GM21360 (cell line): ENCODE results near the gene USB1.
"Not testable (repeated sequence)": the region's sequence is repeated elsewhere in the genome, so short reads cannot be mapped to it uniquely, and the experiment has no call there.

Experiments
- ATAC-seq: cut with Tn5 transposase; IDR thresholded peaks from one replicate; pipeline ENCODE4 v1.9.1; 2021; ENCODE audit warnings: mild to moderate bottlenecking, moderate library complexity; ENCODE audit not compliant: unreplicated experiment

Gene USB1

GRCh38 chr16:57993897-57994296 is 7.3 kb upstream of the USB1 start:
- no peak for ATAC-seq

DNA sequence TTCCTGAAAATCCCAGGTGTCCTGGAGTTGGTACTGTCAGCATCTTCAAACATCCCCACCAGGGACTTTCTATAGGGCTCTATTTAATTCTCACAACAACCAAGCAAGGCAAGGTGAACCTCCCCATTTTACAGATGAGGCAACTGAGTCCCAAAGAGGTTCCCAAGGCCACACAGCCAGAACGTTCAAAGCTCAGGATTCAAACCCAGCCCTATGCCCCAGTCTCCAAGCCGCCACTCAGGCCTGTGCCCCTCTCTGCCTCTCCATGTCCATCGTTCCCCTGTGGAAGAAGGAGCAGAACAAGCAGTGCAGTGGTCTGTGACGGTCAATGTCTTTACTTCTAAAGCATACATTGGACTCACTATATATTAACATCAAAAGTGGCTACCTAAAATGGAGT is 6.8 kb upstream of the USB1 start:
- ATAC-seq = no peak

DNA sequence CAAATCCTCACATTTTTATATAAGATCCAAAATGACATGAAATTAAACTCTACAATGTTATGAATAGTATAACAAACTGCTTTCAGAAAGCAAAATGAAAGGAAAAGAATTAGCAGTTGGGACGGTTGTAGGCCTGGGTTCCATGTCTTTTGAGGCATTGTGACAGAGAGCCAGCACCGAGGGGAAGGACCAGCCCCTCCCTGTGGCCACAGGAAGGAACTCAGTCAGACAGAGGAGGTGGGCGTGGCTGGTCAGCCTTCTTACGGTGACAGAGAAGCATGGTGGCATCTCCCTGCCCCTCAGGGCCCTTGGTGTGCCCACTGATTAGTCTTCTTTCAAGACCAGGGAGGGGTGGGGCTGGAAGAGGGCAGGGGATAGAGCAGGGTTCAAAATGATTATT is 6.4 kb upstream of the USB1 start:
- ATAC-seq = peak; percentile 53

- ATAC-seq = no peak
These were observed 5.3 kb upstream of the USB1 start for GRCh38 chr16:57995721-57996405.

- ATAC-seq = no peak
These were observed 4.6 kb upstream of the USB1 start for GRCh38 chr16:57996406-57997175.

DNA sequence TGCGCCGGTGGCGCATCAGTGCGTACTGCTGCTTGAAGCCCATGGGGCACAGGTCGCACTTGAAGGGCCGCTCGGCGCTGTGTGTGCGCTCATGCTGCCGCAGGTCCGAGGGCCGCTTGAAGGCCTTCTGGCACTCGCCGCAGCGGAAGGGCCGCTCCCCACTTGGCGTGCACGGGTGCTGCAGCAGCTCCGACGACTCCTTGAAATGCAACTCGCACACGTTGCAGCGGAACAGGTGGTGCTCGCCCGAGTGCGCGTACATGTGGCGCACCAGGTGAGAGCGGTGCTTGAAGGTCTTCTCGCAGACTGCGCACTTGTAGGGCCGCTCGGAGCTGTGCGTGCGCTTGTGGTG is 4.1 kb upstream of the USB1 start:
- ATAC-seq = no peak

- no peak for ATAC-seq
These were observed 3.5 kb upstream of the USB1 start for GRCh38 chr16:57997528-57998265.

GRCh38 chr16:57998486-57998885 is 2.7 kb upstream of the USB1 start:
- no peak for ATAC-seq

GRCh38 chr16:57998992-57999365 is 2.2 kb upstream of the USB1 start:
- ATAC-seq = no peak

DNA sequence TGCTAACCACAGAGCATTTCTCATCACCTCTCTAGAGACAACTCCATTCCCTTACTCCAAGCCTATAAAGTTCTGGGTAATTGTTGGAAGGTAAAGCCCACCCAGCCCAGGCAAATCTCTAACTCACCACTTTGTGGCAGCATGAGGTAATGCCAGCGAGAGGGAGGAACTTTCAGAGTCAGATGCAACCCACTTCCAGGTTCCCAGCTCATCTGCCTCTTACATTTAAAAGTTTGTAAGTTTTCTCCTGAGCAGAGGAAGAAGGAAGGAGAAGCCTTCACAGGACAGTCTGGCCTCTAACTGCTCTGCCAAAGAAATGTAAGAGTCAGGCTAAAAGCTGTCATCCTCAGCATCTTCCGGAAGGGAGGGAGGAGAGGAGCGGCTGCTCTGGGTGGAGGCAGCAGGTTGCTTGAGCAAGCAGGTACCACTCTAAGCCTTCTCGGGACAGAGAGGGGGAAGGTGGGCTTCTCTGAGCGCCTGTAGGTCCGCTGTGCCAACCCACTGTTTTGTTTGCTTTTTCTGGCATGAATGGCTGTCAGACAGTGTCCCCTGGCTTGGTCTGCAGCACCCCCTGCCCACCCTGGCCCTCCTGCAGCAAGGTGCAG is 1.7 kb upstream of the USB1 start:
- no peak for ATAC-seq

DNA sequence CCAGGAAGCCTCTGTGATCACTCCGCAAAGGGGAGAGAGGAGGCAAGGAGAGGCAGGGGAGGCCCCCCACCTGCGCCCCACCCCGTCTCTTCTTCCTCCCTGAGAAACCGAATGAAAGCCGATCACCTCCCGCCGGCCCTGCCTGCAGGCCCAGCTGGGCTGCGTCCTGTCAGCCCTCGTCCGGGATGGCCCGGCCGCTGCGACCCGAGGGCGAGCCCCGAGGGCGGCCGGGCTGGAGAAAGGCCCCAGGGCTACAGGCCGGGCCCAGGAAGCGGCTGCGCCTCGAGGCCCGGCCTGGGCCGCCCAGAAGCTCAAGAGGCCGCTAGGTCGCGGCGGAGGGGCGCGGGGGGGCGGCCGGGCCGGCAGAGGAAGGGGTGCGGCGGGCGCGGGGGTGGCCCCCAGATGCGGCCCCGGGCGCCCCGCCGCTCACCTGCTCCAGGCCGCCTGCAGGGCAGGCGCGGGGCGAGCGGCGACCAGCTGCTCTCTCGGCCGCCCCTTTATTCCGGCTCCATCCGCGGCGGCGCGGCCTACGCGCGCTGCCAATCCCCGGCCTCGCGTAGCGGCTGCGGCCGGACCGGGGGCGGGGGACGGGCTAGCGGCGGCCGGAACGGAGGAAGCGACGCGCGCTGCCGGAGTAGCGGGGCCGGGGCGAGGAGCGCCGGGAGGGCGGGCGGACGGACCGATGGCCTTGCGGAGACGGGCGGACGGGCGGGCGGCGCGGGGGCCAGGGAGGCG is 1.1 kb upstream of the USB1 start, which contains the start of gene ZNF319:
ZNF319 (minus strand) TSS at position 702 of the 735 bp plus-strand sequence. CDS start 2,407 bp downstream, outside the sequence.
- peak; percentile 10 for ATAC-seq

DNA sequence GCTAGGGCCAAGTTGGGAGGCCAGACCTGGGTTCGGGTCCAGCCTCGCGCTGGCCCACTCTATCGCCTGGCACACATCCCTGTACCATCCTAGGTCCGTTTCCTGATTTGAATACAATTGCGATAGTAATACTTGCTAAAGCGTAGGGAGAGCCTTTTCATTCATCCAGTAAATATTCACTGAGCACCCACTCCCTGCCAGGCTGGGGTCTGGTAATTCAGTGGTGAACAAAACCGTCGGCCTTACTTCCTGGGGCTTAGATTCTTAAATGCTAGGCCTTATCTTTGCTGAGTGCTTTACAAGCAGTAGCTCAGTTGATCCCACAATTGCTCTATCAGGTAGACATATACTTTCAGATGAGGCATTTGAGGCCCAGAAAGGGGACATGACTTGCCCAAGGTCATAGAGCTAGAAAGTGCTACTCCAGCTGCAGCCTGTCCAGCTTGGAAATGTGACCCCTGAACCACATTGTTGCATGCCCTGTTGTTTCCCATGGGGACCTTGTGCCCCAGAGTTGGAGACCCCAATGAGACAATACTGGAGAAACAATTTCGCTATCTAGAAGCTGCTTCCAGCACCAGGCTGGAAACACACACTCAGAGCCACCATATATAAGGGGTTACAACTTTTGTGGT is 691 bp downstream of the USB1 start:
- no peak for ATAC-seq

GRCh38 chr16:58002416-58002800 is 1.2 kb downstream of the USB1 start:
- no peak for ATAC-seq

- no peak for ATAC-seq
These were observed 1.7 kb downstream of the USB1 start for GRCh38 chr16:58002936-58003335.

- ATAC-seq = not testable (repeated sequence)
These were observed 3.5 kb downstream of the USB1 start for GRCh38 chr16:58004736-58005135.

GRCh38 chr16:58009856-58010416 is 8.7 kb downstream of the USB1 start:
- ATAC-seq = no peak

- ATAC-seq = no peak
These were observed 9.7 kb downstream of the USB1 start for GRCh38 chr16:58010886-58011285.

DNA sequence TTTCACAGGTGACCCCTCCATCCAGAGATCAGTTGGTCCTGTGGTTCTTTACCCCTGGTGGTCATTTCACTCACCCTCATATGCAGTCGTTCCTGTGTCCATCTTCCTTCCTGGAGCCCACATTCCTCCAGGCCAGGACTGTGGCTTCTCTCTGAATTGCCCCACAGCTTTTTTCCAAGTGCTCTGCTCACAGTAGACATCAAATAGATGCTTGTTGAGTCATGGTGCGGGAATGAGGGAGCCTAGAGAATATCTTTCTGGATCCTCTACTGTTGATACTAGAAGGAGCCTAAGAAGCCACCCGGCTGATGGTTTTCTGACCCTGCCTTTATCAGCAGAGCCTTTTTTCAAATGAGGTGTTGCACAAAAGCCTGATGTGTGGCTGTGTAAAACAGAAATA is 10.4 kb downstream of the USB1 start:
- ATAC-seq = no peak

DNA sequence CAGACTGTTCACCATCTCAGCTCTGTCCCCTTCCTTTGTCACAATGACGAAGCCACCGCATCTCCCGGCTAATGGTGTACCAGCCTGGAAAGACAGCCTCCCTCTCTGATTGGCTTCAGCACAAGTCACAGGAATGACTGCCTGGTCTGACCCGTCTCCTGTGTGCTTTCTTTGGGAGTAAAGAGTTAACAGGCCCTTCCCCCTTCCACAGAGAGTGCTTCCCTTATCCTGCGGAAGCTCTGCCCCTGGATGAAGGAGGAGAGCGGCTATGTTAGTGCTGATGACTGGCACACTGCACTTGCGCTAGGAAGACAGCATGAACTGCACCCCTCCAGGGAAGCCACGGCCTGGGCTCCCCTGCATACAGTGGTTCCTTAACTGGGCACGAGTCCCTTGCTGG is 11.3 kb downstream of the USB1 start:
- ATAC-seq = no peak
